ENCODE results near the gene EEIG1. TPM values are rescaled to one million over a fixed set of nuclear protein-coding genes. Genes with fewer than 3 reads are reported as not detected.

EEIG1 gene
- total and polyA plus RNA-seq, 2 experiments from 2014 or later, result 11.2 to 22.4 TPM

- Histone ChIP-seq H3K4me1 (ENCODE audit: insufficient read depth) (peaks cover 48% of the 10 kb centered on the region), H2AFZ (no peak overlapping the region), H3K9me2 (ENCODE audit: insufficient read depth) (no peaks in the 10 kb centered on the region), H3K4me2 (no peak overlapping the region), H3K36me3 (ENCODE audit: insufficient read depth) (no peaks in the 10 kb centered on the region), H3K79me2 (replicated peaks; ENCODE audit: insufficient read depth) (peaks cover 87% of the 10 kb centered on the region), H3K27ac (ENCODE audit: low read depth) (0 out of 2 replicates have a peak overlapping the region, but pooled peaks have one; percentile 32), H3F3A (replicated peaks; ENCODE audit: low read depth) (peaks cover 10% of the 10 kb centered on the region), H3K4me3 (no peak overlapping the region), H4K20me1 (replicated peaks; ENCODE audit: insufficient read depth) (peaks cover 34% of the 10 kb centered on the region), H3K27me3 (ENCODE audit: insufficient read depth) (no peaks in the 10 kb centered on the region)
- ATAC-seq (no peak), DNase-seq (ENCODE audit: low spot score) (no peak)
- H3K9me3 Mint-ChIP-seq, result no peaks in the 10 kb centered on the region
- H3K27me3 Mint-ChIP-seq (ENCODE audit: insufficient read depth, low read depth, poor library complexity), result peaks cover 22% of the 10 kb centered on the region
- no peak overlapping the region for H3K27ac Mint-ChIP-seq
- H3K4me3 Mint-ChIP-seq, result no peak overlapping the region
- TF ChIP-seq ETS1 (IDR thresholded peaks at IDR 0.05) (no peak), STAT1 (IDR thresholded peaks at IDR 0.05; ENCODE audit: unreplicated experiment) (no peak), JUNB (IDR thresholded peaks at IDR 0.05; ENCODE audit: unreplicated experiment) (no peak), NANOG (IDR thresholded peaks at IDR 0.05; ENCODE audit: borderline replicate concordance) (no peak), ZNF462 (CRISPR knock-in tag; IDR thresholded peaks at IDR 0.05) (no peak), ZNF114 (CRISPR knock-in tag; IDR thresholded peaks at IDR 0.05) (no peak), ZNF331 (CRISPR knock-in tag; IDR thresholded peaks at IDR 0.05; ENCODE audit: low read depth) (no peak), EZH2phosphoT487 (IDR thresholded peaks at IDR 0.05; ENCODE audit: unreplicated experiment) (no peak), POLR2AphosphoS5 (IDR thresholded peaks at IDR 0.05; ENCODE audit: low read depth) (no peak), CREB1 (CRISPR knock-in tag; IDR thresholded peaks at IDR 0.05; ENCODE audit: low read depth) (no peak), EZH2 (IDR thresholded peaks at IDR 0.05; ENCODE audit: low read depth, unreplicated experiment) (no peak)
- TF ChIP-seq, protein P1, sequence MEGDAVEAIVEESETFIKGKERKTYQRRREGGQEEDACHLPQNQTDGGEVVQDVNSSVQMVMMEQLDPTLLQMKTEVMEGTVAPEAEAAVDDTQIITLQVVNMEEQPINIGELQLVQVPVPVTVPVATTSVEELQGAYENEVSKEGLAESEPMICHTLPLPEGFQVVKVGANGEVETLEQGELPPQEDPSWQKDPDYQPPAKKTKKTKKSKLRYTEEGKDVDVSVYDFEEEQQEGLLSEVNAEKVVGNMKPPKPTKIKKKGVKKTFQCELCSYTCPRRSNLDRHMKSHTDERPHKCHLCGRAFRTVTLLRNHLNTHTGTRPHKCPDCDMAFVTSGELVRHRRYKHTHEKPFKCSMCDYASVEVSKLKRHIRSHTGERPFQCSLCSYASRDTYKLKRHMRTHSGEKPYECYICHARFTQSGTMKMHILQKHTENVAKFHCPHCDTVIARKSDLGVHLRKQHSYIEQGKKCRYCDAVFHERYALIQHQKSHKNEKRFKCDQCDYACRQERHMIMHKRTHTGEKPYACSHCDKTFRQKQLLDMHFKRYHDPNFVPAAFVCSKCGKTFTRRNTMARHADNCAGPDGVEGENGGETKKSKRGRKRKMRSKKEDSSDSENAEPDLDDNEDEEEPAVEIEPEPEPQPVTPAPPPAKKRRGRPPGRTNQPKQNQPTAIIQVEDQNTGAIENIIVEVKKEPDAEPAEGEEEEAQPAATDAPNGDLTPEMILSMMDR (conservative IDR thresholded peaks at IDR 0.05; ENCODE audit: low read depth in 2 of 2), result no peak
- TF ChIP-seq, protein P2, sequence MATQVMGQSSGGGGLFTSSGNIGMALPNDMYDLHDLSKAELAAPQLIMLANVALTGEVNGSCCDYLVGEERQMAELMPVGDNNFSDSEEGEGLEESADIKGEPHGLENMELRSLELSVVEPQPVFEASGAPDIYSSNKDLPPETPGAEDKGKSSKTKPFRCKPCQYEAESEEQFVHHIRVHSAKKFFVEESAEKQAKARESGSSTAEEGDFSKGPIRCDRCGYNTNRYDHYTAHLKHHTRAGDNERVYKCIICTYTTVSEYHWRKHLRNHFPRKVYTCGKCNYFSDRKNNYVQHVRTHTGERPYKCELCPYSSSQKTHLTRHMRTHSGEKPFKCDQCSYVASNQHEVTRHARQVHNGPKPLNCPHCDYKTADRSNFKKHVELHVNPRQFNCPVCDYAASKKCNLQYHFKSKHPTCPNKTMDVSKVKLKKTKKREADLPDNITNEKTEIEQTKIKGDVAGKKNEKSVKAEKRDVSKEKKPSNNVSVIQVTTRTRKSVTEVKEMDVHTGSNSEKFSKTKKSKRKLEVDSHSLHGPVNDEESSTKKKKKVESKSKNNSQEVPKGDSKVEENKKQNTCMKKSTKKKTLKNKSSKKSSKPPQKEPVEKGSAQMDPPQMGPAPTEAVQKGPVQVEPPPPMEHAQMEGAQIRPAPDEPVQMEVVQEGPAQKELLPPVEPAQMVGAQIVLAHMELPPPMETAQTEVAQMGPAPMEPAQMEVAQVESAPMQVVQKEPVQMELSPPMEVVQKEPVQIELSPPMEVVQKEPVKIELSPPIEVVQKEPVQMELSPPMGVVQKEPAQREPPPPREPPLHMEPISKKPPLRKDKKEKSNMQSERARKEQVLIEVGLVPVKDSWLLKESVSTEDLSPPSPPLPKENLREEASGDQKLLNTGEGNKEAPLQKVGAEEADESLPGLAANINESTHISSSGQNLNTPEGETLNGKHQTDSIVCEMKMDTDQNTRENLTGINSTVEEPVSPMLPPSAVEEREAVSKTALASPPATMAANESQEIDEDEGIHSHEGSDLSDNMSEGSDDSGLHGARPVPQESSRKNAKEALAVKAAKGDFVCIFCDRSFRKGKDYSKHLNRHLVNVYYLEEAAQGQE (IDR thresholded peaks at IDR 0.05; ENCODE audit: unreplicated experiment), result no peak
- H3K4me1 Mint-ChIP-seq, result peaks cover 69% of the 10 kb centered on the region
- peaks cover 4% of the 10 kb centered on the region; the same call in 2 of the 3 replicates for H3K36me3 Mint-ChIP-seq (ENCODE audit: low read depth)
These were observed 4.3 kb downstream of the EEIG1 start for GRCh38 chr9:127976498-127976897.
